SJCRH30 (cell line): Measurements from ENCODE around the gene MCL1. TPM values are rescaled to one million over a fixed set of nuclear protein-coding genes. Genes with fewer than 3 reads are reported as not detected.
"Not testable (repeated sequence)": the region's sequence is repeated elsewhere in the genome, so short reads cannot be mapped to it uniquely, and the experiment has no call there.

Experiments
- DNase-seq, 2 experiments: peaks; one replicate each; pipeline ENCODE4 v3.0.0-alpha.2; 2015 to 2020
- H3K27ac ChIP-seq: fragments of 250-450 bp; sonication (Bioruptor Pico); 2 replicates; pipeline ENCODE4 v1.5.1; 2020; ENCODE audit warnings: mild to moderate bottlenecking, moderate library complexity
- H3K27me3 ChIP-seq: fragments of 250-450 bp; sonication (Bioruptor Pico); 2 replicates; pipeline ENCODE4 v1.5.1; 2020; ENCODE audit warnings: mild to moderate bottlenecking, moderate library complexity
- H3K36me3 ChIP-seq: fragments of 250-450 bp; sonication (Bioruptor Pico); 2 replicates; pipeline ENCODE4 v1.5.1; 2020; ENCODE audit warnings: mild to moderate bottlenecking, moderate library complexity
- H3K4me1 ChIP-seq: fragments of 250-450 bp; sonication (Bioruptor Pico); 2 replicates; pipeline ENCODE4 v1.5.1; 2020; ENCODE audit warnings: mild to moderate bottlenecking, moderate library complexity
- H3K4me3 ChIP-seq: fragments of 250-450 bp; sonication (Bioruptor Pico); 2 replicates; pipeline ENCODE4 v1.5.1; 2020; ENCODE audit warnings: mild to moderate bottlenecking, moderate library complexity
- H3K9me3 ChIP-seq: fragments of 250-450 bp; sonication (Bioruptor Pico); replicated peaks from 2 replicates; pipeline ENCODE4 v1.5.1; 2020; ENCODE audit warnings: mild to moderate bottlenecking, moderate library complexity
- total RNA-seq: library from RNA; depleted of rRNA; stranded (reverse); fragments of >200 nt; shearing (Covaris generic); gene quantifications from 2 replicates; pipeline ENCODE4 v1.2.3, GENCODE V29; 2014

MCL1 gene
- total RNA-seq, 1 experiment from 2014 or later = 104 TPM

GRCh38 chr1:150567341-150567716 is 12.1 kb downstream of the MCL1 start:
- Histone ChIP-seq H3K4me1 (peaks cover 41% of the 10 kb centered on the region), H3K9me3 (no peaks in the 10 kb centered on the region), H3K4me3 (peak overlapping the region; percentile 33), H3K27ac (peak overlapping the region; percentile 92), H3K36me3 (no peaks in the 10 kb centered on the region), H3K27me3 (no peaks in the 10 kb centered on the region)
- no peak for DNase-seq

- DNase-seq = no peak
- no peaks in the 10 kb centered on the region for H3K27me3 ChIP-seq
- no peak overlapping the region for H3K4me3 ChIP-seq
- peaks cover 43% of the 10 kb centered on the region for H3K4me1 ChIP-seq
- H3K27ac ChIP-seq = peak overlapping the region; percentile 92
- no peaks in the 10 kb centered on the region for H3K36me3 ChIP-seq
- H3K9me3 ChIP-seq = no peaks in the 10 kb centered on the region
Measured at GRCh38 chr1:150566589-150567340, 12.6 kb downstream of the MCL1 start.

- H3K36me3 ChIP-seq, DNase-seq, H3K27ac ChIP-seq, H3K4me3 ChIP-seq, H3K9me3 ChIP-seq, H3K27me3 ChIP-seq: not testable (repeated sequence)
- H3K4me1 ChIP-seq = peaks cover 44% of the 10 kb centered on the region
Measured at GRCh38 chr1:150565240-150565991, 14.0 kb downstream of the MCL1 start.

- Histone ChIP-seq H3K27me3 (no peaks in the 10 kb centered on the region), H3K4me3 (no peak overlapping the region), H3K36me3 (no peaks in the 10 kb centered on the region), H3K4me1 (peaks cover 37% of the 10 kb centered on the region), H3K9me3 (no peaks in the 10 kb centered on the region), H3K27ac (no peak overlapping the region)
- DNase-seq = no peak
Measured at GRCh38 chr1:150564051-150564991, 15.1 kb downstream of the MCL1 start.

GRCh38 chr1:150563340-150564038 is 15.9 kb downstream of the MCL1 start:
- Histone ChIP-seq H3K9me3 (no peaks in the 10 kb centered on the region), H3K36me3 (no peaks in the 10 kb centered on the region), H3K4me3 (no peak overlapping the region), H3K27me3 (no peaks in the 10 kb centered on the region), H3K4me1 (peaks cover 29% of the 10 kb centered on the region), H3K27ac (no peak overlapping the region)
- DNase-seq = no peak

- peak overlapping the region; percentile 75 for H3K27ac ChIP-seq
- no peaks in the 10 kb centered on the region for H3K9me3 ChIP-seq
- H3K4me3 ChIP-seq = peak overlapping the region; percentile 58
- DNase-seq = peak; percentile 57 to 58
- H3K4me1 ChIP-seq = peaks cover 24% of the 10 kb centered on the region
- no peaks in the 10 kb centered on the region for H3K27me3 ChIP-seq
- no peaks in the 10 kb centered on the region for H3K36me3 ChIP-seq
Measured at GRCh38 chr1:150562446-150563339, 16.7 kb downstream of the MCL1 start.

GRCh38 chr1:150561974-150562445 is 17.4 kb downstream of the MCL1 start:
- H3K36me3 ChIP-seq = no peaks in the 10 kb centered on the region
- H3K9me3 ChIP-seq = no peaks in the 10 kb centered on the region
- H3K4me3 ChIP-seq = peak overlapping the region; percentile 58
- H3K27ac ChIP-seq = peak overlapping the region; percentile 75
- H3K4me1 ChIP-seq = peaks cover 19% of the 10 kb centered on the region
- no peaks in the 10 kb centered on the region for H3K27me3 ChIP-seq
- peak; percentile 83 to 85 for DNase-seq

- H3K4me1 ChIP-seq = peaks cover 15% of the 10 kb centered on the region
- no peaks in the 10 kb centered on the region for H3K36me3 ChIP-seq
- peak; percentile 90 to 92 for DNase-seq
- H3K27ac ChIP-seq = peak overlapping the region; percentile 75
- no peaks in the 10 kb centered on the region for H3K27me3 ChIP-seq
- no peaks in the 10 kb centered on the region for H3K9me3 ChIP-seq
- peak overlapping the region; percentile 58 for H3K4me3 ChIP-seq
Measured at GRCh38 chr1:150561254-150561973, 18.0 kb downstream of the MCL1 start.

GRCh38 chr1:150560576-150561253 is 18.7 kb downstream of the MCL1 start:
- H3K9me3 ChIP-seq = no peaks in the 10 kb centered on the region
- H3K36me3 ChIP-seq = no peaks in the 10 kb centered on the region
- H3K27ac ChIP-seq = peak overlapping the region; percentile 75
- H3K4me1 ChIP-seq = peaks cover 15% of the 10 kb centered on the region
- peak overlapping the region; percentile 58 for H3K4me3 ChIP-seq
- H3K27me3 ChIP-seq = no peaks in the 10 kb centered on the region
- DNase-seq = peak; percentile 88 to 93

- peak; percentile 69 to 87 for DNase-seq
Measured at GRCh38 chr1:150560011-150560438, 19.4 kb downstream of the MCL1 start.

GRCh38 chr1:150559656-150560010 is 19.8 kb downstream of the MCL1 start:
- H3K9me3 ChIP-seq = no peaks in the 10 kb centered on the region
- no peak overlapping the region for H3K4me3 ChIP-seq
- peaks cover 15% of the 10 kb centered on the region for H3K4me1 ChIP-seq
- no peaks in the 10 kb centered on the region for H3K36me3 ChIP-seq
- H3K27ac ChIP-seq = no peak overlapping the region
- H3K27me3 ChIP-seq = no peaks in the 10 kb centered on the region
- no peak for DNase-seq

More at GRCh38 chr1:150560011-150560438, 19.4 kb downstream of the MCL1 start:
- no peaks in the 10 kb centered on the region for H3K9me3 ChIP-seq
- H3K36me3 ChIP-seq = no peaks in the 10 kb centered on the region
- H3K4me1 ChIP-seq = peaks cover 15% of the 10 kb centered on the region
- no peaks in the 10 kb centered on the region for H3K27me3 ChIP-seq
- H3K27ac ChIP-seq = no peak overlapping the region
- no peak overlapping the region for H3K4me3 ChIP-seq
